ENCODE data around the gene CFAP77.
A peak's percentile ranks its signal among the peaks of the same experiment; 100 is the strongest.
"Not testable (repeated sequence)": the region's sequence is repeated elsewhere in the genome, so short reads cannot be mapped to it uniquely, and the experiment has no call there.

Gene CFAP77

DNA sequence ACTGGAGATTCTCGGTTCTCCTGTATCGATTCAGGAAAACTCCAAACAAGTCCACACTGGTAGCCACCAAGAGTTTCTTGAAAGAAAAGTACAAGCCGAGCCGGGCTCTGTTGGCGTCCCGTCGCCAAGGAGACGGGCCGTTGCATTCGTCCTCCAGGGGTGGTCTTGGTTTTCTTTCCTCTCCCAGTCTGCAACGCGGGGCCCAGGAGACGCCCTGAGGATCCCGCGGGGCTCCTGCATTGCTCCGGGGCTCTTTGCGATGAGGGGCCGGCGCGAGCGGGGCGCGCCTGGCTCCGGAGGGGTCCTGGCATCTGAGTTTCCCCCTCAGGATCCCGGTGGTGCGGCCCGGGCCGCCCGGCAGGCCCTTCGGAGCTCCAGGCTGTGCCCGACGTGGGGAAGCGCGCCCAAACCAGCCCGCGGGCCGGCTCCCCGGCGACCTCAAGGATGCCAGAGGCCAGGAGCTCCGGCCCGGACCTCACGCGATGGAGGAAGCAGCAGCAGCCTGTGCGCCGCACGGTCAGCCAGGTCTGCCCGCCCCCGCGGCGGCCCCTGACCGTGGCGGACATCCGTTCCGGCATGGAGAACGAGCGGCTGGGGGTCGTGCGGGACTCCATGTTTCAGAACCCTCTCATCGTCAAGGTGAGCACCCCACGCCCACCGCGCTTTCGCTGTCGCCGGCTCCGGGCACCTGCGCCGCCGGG lies at the start of gene CFAP77:
Gene CFAP77 (plus strand): TSS at position 384 of the 701 bp plus-strand sequence. CDS start 61 bp downstream, at position 445.
- peak in 1 of 4 experiments; percentile 27 for DNase-seq (ENCODE audit: low read depth in 4 of 4, low spot score in 1 of 4)

DNA sequence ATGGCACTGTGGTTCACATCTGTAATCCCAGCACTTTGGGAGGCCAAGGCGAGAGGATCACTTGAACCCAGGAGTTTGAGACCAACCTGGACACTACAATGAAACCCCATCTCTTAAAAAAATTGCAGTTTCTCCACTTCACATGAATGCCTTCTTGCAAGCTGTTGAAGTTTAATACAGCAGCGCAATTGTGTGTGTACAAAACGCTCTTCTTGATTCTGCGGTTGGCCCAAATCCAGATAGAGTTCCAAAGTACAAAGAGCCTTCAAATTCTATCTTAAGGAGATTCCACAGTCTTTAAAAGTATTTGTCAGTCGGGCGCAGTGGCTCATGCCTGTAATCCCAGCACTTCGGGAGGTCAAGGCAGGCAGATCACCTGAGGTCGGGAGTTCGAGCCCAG lies 45.9 kb upstream of the CFAP77 start:
- no peak for DNase-seq (ENCODE audit: low read depth in 4 of 4, low spot score in 1 of 4)

DNA sequence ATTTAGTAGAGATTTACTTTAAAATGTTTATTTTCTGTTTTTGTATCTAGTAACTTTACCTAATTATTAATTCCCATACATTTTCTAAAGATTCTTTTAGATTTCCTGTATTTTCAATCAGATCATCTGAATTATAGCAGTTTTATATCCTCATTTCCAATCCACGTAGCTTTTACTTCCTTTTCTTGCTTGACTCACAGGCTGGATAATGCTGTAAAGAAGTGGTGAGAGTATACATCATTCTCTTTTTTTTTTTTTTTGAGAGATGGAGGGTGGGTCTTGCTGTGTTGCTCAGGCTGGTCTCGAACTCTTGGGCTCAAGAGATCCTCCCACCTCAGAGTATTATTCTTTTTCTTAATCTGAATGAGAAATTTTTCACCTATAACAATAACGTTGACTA lies 44.0 kb upstream of the CFAP77 start:
- no peak for DNase-seq (ENCODE audit: low read depth in 4 of 4, low spot score in 1 of 4)

DNA sequence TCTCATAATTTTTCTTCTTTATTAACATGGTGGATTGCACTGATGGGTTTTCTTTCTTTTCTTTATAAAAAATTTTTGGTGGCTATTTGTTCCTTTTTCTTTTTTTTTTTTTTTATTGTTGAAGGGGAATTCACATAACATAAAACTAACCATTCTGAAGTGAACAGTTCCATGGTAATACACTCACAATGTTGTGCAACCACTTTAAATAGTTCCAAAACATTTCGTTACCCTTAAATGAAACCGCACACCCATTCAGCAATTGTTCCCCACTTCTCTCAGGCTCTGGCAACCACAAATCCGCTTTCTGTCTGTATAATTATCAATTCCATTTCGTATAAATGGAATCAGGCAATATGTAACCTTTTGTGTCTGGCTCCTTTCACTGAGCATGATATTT lies 43.5 kb upstream of the CFAP77 start:
- DNase-seq (ENCODE audit: low read depth in 4 of 4, low spot score in 1 of 4) = no peak

DNA sequence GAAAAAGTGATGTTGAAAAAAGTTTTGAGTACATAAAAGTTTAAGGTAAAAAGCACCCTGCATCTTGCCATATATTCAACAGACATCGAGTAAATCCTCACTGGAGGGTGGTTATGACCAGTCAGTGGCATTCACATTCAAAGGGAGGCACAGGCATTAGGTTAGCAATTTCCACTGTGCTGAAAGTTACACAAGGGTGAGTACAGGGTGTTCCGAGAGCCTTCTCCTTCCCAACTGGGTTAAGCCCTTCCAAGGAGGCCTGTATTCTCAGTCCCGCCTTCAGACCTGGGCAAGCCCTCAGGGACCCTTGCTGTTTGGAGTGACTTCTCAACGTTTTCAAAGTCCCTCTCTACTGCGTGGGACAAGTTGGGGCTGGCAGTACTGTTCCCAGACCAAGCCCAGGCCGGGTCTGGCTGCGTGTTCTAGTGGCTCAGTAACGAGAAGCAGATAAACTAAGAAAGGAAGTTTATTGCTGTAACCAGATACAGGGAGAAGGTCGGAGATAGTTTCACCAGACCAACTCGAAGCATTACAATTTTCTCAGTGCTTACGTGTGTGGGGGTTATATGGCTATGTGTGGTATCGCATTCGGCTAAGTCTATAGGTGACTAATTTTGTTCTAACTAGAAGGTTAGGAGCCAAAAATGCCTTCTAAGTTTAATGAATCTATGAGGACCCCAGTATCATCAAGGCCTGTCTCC lies 42.2 kb upstream of the CFAP77 start:
- no peak for DNase-seq (ENCODE audit: low read depth in 4 of 4, low spot score in 1 of 4)

DNA sequence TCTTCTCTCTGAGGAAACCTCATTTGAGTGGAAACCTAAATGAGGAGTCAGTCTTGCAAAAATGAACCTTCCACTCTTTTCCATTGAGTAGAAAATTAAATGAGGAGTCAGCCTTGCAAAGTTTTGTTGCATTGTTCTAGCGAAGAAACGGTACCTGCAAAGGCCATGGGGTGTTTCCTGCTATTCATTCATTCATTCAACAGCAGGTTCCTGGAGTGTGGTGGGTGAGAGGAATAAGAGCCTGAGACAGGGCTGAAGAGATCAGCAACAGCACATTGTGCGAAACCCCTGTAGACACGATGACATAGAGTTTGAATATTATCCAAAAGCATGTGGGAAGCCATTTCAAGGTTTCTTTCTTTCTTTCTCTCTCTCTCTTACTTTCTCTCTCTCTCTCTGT lies 40.6 kb upstream of the CFAP77 start:
- DNase-seq (ENCODE audit: low read depth in 4 of 4, low spot score in 1 of 4) = no peak

DNA sequence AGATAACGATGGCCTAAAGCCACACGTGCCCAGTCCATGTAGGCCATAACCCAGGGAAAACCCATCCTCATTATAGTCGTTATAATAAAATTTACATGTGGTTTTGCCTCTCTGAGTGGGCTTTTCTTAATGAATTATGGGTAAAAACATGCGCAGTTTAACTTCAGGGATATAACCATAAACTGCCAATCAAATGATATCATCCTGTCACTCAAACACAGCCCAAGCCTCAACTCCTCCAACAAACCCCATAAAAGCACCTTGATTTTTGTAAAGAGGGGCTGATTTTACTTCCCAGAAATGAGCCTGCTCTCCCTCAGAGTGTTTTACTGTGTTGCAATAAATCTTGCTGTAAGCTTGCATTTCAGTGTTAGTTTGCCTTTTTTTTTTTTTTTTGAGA lies 39.4 kb upstream of the CFAP77 start:
- DNase-seq (ENCODE audit: low read depth in 4 of 4, low spot score in 1 of 4) = no peak

DNA sequence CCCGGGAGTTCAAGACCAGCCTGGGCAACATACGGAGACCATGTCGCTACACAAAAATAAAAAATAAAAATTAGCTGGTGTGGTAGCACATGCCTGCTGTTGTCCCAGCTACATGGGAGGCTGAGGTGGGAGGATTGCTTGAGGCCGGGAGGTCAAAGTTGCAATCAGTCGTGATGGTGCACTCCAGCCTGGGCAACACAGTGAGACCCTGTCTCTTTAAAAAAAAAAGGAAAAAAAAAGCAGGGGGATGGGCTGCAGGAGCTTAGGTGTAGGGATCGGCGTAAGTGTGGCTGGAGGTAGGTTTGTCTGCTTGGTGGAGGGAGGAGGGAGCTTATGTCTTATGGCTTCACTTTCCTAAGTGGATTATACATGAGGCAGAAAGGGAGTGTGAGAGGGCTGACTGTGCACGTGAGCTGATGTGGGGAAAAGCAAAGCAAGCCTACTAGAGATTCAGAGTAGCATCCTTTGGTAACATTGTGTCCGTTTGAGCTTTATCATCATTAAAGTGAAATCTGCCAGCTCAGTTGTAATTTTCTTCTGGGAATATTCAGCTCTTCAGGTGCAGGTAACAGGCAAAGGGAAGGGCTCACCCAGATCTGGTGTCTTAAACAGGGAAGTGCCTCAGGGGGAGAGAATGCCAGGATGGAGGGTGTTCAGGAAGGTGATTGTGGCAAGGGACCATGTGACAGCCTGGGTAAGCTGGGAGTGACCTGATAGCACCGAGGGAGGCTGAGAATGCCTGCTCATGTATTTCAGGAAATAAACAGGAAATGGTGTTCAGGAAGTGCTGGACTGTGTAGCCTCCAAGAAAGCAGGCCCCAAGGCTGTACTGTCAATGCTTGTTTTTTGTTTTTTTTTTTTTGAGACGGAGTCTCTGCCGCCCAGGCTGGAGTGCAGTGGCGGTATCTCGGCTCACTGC lies 37.6 kb upstream of the CFAP77 start:
- no peak for DNase-seq (ENCODE audit: low read depth in 4 of 4, low spot score in 1 of 4)

DNA sequence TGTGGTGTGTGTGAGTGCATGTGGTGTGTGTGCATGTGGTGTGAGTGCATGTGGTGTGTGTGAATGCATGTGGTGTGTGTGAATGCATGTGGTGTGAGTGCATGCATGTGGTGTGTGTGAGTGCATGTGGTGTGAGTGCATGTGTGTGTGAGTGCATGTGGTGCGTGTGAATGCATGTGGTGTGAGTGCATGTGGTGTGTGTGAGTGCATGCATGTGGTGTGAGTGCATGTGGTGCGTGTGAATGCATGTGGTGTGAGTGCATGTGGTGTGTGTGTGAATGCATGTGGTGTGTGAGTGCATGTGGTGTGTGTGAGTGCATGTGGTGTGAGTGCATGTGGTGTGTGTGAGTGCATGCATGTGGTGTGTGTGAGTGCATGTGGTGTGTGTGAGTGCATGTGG lies 32.2 kb upstream of the CFAP77 start:
- not testable (repeated sequence) for DNase-seq (ENCODE audit: low read depth in 4 of 4, low spot score in 1 of 4)

DNA sequence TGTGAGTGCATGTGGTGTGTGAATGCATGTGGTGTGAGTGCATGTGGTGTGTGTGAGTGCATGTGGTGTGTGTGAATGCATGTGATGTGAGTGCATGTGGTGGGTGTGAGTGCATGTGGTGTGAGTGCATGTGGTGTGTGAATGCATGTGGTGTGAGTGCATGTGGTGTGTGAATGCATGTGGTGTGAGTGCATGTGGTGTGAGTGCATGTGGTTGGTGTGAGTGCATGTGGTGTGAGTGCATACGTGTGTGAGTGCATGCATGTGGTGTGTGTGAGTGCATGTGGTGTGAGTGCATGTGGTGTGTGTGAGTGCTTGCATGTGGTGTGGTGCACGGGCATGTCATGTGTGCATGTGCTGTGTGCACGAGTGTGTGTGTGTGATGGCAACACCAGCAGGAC lies 31.6 kb upstream of the CFAP77 start:
- not testable (repeated sequence) for DNase-seq (ENCODE audit: low read depth in 4 of 4, low spot score in 1 of 4)

DNA sequence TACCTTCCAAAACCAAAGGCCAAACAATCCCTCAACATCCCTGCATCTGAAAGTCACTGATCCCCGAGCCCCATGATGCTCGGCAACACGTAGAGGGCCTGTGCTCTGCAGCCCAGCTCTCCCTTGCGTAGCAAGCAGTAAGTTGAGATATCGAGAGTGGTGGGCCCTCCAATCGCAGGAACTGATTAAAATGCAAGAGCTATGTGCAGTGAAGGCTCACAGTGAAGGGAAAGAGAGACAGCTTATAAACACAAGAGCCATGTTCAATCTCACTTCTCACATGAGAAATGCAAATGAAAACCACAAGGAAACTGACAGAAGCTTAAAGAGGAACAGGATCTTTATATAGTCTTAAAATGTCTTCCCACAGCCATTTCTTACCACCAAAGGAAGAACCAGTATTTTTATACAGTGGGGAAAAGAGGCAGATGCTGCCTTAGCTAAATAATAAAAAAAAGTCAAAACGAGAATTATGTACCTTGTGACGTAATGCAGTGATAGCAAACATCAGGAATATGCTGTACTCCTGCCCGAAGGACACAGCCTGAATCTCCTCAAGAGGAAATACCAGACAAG lies 28.0 kb upstream of the CFAP77 start:
- DNase-seq (ENCODE audit: low read depth in 4 of 4, low spot score in 1 of 4) = no peak

DNA sequence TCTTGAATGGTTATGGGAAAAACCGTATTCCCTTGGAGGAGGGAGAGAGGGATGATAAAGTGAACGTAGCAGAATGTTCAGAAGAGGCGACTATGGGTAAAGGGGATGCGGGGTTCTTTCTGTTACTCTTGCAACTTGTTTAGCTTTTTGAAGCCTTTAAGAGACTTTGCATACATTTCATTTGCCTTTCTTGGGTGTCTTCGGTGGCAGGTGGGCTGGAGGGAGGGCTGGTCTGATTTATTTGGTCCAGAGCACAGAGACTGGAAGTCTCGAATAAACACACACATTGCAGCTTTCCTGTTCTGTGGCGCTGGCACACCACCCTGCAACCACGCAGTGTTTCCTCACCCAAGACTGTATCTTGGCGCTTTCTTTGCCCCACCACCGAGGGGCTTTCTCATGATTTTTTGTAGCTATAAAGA lies 26.5 kb upstream of the CFAP77 start:
- no peak for DNase-seq (ENCODE audit: low read depth in 4 of 4, low spot score in 1 of 4)

DNA sequence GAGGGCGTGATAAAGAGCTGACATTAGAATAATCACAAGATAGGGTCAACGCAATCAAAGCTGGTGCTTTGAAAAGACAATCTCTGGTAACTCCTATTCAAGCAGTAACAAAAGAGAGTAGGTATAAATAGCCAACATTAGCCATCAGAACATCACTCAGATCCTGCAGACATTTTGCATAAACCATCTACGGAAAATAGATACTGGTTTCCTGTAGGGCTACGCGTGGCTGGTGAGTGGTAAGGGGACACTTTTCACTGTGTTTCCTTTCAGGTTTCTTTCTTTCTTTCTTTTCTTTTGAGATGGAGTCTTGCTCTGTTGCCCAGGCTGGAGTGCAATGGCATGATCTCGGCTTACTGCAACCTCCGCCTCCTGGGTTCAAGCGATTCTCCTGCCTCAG lies 25.6 kb upstream of the CFAP77 start:
- DNase-seq (ENCODE audit: low read depth in 4 of 4, low spot score in 1 of 4) = no peak

DNA sequence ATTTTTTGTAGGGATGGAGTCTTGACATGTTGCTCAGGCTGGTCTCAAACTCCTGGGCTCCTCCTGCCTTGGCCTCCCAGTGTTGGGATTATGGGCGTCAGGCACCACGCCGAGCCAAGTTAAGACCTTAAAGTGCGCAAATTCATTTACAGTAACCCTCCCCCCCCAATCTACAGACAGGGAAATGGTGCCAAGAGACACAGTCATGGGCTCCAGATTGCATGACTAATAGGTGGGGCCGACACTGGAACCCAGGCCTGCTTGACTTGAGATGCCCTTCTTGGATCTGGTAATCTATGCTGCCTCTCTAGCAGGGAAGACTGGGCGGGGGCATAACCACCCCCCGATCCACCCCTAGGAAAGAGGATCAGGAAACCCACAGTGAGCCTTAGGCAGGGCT lies 22.9 kb upstream of the CFAP77 start:
- DNase-seq (ENCODE audit: low read depth in 4 of 4, low spot score in 1 of 4) = no peak

DNA sequence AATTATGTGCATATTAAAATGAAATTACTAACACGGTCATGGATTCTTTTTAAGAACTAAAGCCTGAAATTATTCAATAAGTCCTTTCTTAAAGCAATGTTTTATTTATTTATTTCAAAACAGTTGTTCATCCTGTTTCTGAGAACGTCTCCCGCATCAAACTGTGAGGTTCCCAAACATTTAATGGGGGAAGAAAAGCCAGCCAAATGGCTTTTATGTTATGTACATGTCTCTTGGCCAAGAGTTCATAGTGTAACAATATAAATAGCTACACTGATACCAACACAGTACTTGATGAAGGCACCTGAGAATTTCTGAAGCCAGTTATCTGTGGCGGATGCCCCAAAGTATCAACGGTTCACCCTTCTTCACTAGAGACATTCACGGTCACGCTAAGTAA lies 19.0 kb upstream of the CFAP77 start:
- DNase-seq (ENCODE audit: low read depth in 4 of 4, low spot score in 1 of 4) = no peak

DNA sequence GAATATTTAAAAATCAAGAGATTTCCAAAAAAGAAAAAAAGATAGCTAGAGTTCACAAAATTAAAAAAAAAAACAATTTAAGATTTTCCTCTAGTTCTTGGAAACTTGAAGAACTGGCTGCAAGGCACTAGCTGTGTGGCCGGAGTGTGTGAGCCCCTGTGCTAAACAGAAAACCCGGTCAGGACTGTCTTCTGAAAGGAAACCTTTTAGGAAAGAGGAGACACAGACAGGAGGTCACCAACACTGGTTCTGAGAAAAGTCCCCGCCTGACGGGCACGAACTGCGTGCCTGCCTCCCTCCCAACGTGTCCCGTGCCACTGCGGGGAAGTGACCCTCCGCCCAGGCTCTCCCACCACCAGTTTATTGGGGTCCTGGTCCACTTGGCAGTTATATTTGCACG lies 18.6 kb upstream of the CFAP77 start:
- DNase-seq (ENCODE audit: low read depth in 4 of 4, low spot score in 1 of 4) = no peak

DNA sequence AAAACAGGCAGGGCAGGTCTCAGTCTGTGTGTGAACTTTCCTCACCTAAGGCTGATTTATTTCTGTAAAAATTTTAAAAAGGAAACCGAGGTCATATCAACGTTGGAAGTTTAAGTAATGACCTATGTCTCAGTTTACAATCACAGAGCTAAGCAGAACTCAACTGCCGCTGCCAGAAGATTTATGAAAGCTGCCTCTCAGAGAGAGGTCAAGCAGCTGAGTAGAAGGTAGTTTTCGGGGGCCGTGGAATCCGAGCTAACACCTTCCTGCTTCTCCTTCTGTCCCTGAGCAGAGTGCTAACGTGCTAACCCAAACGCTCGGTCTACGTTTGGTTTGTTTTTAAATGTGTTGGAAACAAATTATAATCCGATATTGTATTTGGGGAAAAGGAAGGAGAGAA lies 14.5 kb upstream of the CFAP77 start:
- no peak for DNase-seq (ENCODE audit: low read depth in 4 of 4, low spot score in 1 of 4)

DNA sequence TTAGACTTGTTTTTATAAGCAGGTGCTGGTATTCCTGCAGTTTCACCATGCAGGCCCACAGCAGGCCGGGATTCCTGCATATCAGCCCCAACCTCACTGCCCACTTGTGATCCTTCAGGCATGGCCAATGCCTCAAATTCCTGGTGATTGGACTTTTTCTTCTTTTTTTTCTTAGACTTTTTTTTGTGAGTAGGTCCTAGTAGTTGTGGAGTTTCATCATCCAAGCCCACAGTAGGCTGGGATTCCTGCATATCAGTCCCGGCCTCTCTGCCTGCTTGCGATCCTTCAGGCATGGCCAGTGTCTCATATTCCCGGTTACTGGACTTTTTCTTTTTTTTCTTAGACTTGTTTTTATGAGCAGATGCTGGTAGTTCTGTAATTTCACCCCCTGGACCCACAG lies 8.2 kb upstream of the CFAP77 start:
- DNase-seq (ENCODE audit: low read depth in 4 of 4, low spot score in 1 of 4) = no peak

DNA sequence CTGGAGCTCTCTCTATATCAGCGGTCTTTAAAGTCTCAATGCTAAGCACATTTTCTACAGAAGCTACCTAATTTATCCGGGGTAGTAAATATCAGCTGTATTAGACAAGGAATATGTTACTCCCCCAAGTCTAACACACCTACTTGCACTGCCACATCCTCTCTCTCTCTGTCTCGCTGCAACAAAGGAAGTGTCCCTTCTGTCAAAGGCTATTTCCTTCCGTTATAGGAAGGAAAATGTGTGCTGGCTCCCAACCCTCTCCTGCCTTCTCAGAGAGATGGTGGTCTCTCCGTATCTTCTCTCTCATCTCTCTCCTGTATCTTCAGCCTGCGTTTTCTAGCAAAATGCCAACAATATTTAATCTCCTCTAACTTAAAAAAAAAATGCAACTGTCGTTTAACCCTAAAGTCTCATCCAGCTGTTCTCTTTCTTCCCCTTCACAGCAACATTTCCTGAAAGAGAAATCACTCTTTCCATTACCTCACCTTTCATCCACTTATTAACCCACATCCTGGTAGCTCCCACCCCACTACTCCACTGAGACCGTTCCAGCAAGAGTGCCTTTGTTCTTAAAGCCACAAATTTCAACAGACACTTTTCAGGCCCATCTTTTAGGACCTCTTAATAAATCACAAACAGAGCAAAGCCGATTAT lies 5.7 kb upstream of the CFAP77 start:
- DNase-seq (ENCODE audit: low read depth in 4 of 4, low spot score in 1 of 4) = no peak

DNA sequence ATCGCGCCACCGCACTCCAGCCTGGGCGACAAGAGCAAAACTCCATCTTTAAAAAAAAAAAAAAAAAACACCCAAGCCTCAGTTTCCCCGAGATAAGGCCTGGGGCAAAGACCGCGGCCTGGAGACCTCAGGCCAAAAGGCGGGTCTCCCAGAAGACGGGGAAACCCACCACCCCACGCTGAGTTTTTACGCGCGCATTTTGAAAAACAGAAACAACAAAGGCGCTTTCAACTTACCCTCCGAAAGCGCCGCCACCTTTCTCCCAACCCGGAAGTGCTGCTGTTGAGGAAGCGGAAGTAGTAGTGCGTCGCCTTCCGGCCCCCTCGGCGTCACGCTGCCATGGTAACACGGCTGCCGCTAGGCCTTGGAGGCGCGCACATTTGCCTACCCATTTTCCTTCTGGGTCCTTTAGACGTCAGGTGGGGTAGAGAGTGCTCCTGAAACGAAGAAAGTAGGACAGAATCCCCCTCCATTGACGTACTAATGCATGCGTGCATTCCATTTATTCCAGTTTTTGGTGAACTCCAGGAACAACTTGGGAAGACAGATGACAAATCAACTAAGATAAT lies 3.4 kb upstream of the CFAP77 start, which contains the start of gene TTF1:
Gene TTF1 (minus strand): TSS at position 287 of the 569 bp plus-strand sequence. CDS start 4,019 bp downstream, outside the sequence.
- peak; percentile 80 to 93 (median 86) for DNase-seq (ENCODE audit: low read depth in 4 of 4, low spot score in 1 of 4)
